SU-DHL-6 (cell line): Measurements from ENCODE around the gene SUOX.

Experiments
- H2AFZ ChIP-seq: fragments of 200-600 bp; sonication (generic); 2 replicates; pipeline ENCODE4 v1.6.1; 2014; ENCODE audit warnings: low read depth, mild to moderate bottlenecking, moderate library complexity, mixed read lengths, antibody characterized with exemption, low read length; ENCODE audit not compliant: severe bottlenecking
- H3F3A ChIP-seq: fragments of 200-600 bp; shearing (Covaris generic); 2 replicates; pipeline ENCODE4 v1.6.0; 2016; ENCODE audit warnings: antibody characterized with exemption, mild to moderate bottlenecking; ENCODE audit not compliant: insufficient read depth
- H3K27ac ChIP-seq: fragments of 200-600 bp; sonication (generic); 2 replicates; pipeline ENCODE4 v1.5.1; 2016; ENCODE audit warnings: low read depth, mild to moderate bottlenecking, low read length, moderate library complexity, mixed read lengths
- H3K27me3 ChIP-seq: fragments of 200-600 bp; sonication (generic), shearing (Covaris generic); 2 replicates; pipeline ENCODE4 v1.6.0; 2014; ENCODE audit warnings: mild to moderate bottlenecking, low read length
- H3K36me3 ChIP-seq: fragments of 200-600 bp; sonication (generic); 2 replicates; pipeline ENCODE4 v1.6.1; 2014; ENCODE audit warnings: mild to moderate bottlenecking, low read length, mixed read lengths
- H3K4me2 ChIP-seq: fragments of 300-600, 200-600 bp; shearing (Covaris generic), sonication (generic); 2 replicates; pipeline ENCODE4 v1.6.0; 2014; ENCODE audit warnings: low read length, low read depth, mild to moderate bottlenecking; ENCODE audit not compliant: poor library complexity, severe bottlenecking
- H3K4me3 ChIP-seq: fragments of 200-600 bp; sonication (generic); 2 replicates; pipeline ENCODE4 v1.5.1; 2014; ENCODE audit warnings: antibody characterized with exemption, low read length, mild to moderate bottlenecking, mixed read lengths; ENCODE audit not compliant: insufficient read depth, poor library complexity, severe bottlenecking
- H3K79me2 ChIP-seq: fragments of 200-600 bp; sonication (generic); 2 replicates; pipeline ENCODE4 v1.6.1; 2014; ENCODE audit warnings: mild to moderate bottlenecking, low read length, moderate library complexity; ENCODE audit not compliant: insufficient read depth
- H3K9ac ChIP-seq: fragments of 200-600 bp; sonication (generic); 2 replicates; pipeline ENCODE4 v1.7.0; 2014; ENCODE audit warnings: mild to moderate bottlenecking, low read length
- H3K9me2 ChIP-seq: fragments of 200-600 bp; sonication (generic); replicated peaks from 2 replicates; pipeline ENCODE4 v1.6.1; 2014; ENCODE audit warnings: low read length; ENCODE audit not compliant: insufficient read depth
- H3K9me3 ChIP-seq: fragments of 200-600 bp; sonication (generic); 2 replicates; pipeline ENCODE4 v1.6.1; 2014; ENCODE audit warnings: low read length, mixed read lengths; ENCODE audit not compliant: insufficient read depth
- H4K20me1 ChIP-seq: fragments of 200-600 bp; sonication (generic); 2 replicates; pipeline ENCODE4 v1.6.1; 2014; ENCODE audit warnings: low read depth, mild to moderate bottlenecking, antibody characterized with exemption, low read length, moderate library complexity, mixed read lengths
- CTCF ChIP-seq: fragments of 200-600 bp; sonication (generic); IDR thresholded peaks from one replicate; pipeline ENCODE4 v1.5.1; 2017; ENCODE audit warnings: antibody characterized with exemption, mild to moderate bottlenecking, low read length, moderate library complexity; ENCODE audit not compliant: insufficient read depth, poor library complexity, severe bottlenecking
- EZH2phosphoT487 ChIP-seq: fragments of 200-600 bp; sonication (generic), shearing (Covaris generic); conservative IDR thresholded peaks from 2 replicates; pipeline ENCODE4 v1.6.1; 2018; ENCODE audit warnings: mild to moderate bottlenecking, antibody characterized with exemption, low read length, moderate library complexity, mixed read lengths

Gene SUOX

GRCh38 chr12:56037161-56037560, 40.1 kb downstream of the SUOX start:
- Histone ChIP-seq H2AFZ (no peak overlapping the region), H3K27ac (no peak overlapping the region), H3K27me3 (no peaks in the 10 kb centered on the region), H3K4me3 (no peak overlapping the region), H3K9me3 (no peaks in the 10 kb centered on the region), H3K9me2 (no peaks in the 10 kb centered on the region), H3K36me3 (no peaks in the 10 kb centered on the region), H3F3A (no peaks in the 10 kb centered on the region), H3K9ac (no peak overlapping the region), H3K79me2 (peaks cover 4% of the 10 kb centered on the region), H4K20me1 (no peaks in the 10 kb centered on the region), H3K4me2 (no peak overlapping the region)
- TF ChIP-seq CTCF (no peak), EZH2phosphoT487 (no peak)

GRCh38 chr12:56038022-56038655, 41.1 kb downstream of the SUOX start:
- no peaks in the 10 kb centered on the region for H3K27me3 ChIP-seq
- peaks cover 6% of the 10 kb centered on the region for H3F3A ChIP-seq
- H3K9me3 ChIP-seq = no peaks in the 10 kb centered on the region
- no peaks in the 10 kb centered on the region for H3K9me2 ChIP-seq
- no peak overlapping the region for H3K4me2 ChIP-seq
- H3K36me3 ChIP-seq = peaks cover 7% of the 10 kb centered on the region
- no peak overlapping the region for H3K9ac ChIP-seq
- H4K20me1 ChIP-seq = 0 out of 2 replicates have a peak, but pooled peaks cover 6% of the 10 kb centered on the region
- peaks cover 13% of the 10 kb centered on the region for H3K79me2 ChIP-seq
- no peak for TF ChIP-seq CTCF
- no peak overlapping the region for H3K4me3 ChIP-seq
- no peak overlapping the region for H3K27ac ChIP-seq
- H2AFZ ChIP-seq = no peak overlapping the region

GRCh38 chr12:56040151-56040550, 43.1 kb downstream of the SUOX start:
- no peak for TF ChIP-seq EZH2phosphoT487
- no peak for TF ChIP-seq CTCF
- H3K27ac ChIP-seq = no peak overlapping the region
- peaks cover 23% of the 10 kb centered on the region for H3F3A ChIP-seq

More at GRCh38 chr12:56040151-56040550, 43.1 kb downstream of the SUOX start:
- Histone ChIP-seq H3K36me3 (peaks cover 15% of the 10 kb centered on the region), H3K79me2 (peaks cover 21% of the 10 kb centered on the region), H3K4me3 (no peak overlapping the region), H3K27me3 (no peaks in the 10 kb centered on the region), H3K9me3 (no peaks in the 10 kb centered on the region), H2AFZ (no peak overlapping the region), H4K20me1 (0 out of 2 replicates have a peak, but pooled peaks cover 6% of the 10 kb centered on the region), H3K9ac (no peak overlapping the region), H3K4me2 (no peak overlapping the region), H3K9me2 (no peaks in the 10 kb centered on the region)
